H9 (cell line): Measurements from ENCODE around the gene OAS3. TPM values are rescaled to one million over a fixed set of nuclear protein-coding genes. Genes with fewer than 3 reads are reported as not detected.

ENCODE experiments used
- DNase-seq: peaks from one replicate; pipeline ENCODE4 v3.0.0-alpha.2; 2017
- H2AFZ ChIP-seq: one replicate; pipeline ENCODE4 v1.6.1; 2013; ENCODE audit warnings: mild to moderate bottlenecking, low read length, control low read depth, moderate library complexity
- H2AK5ac ChIP-seq: 2 replicates; pipeline ENCODE4 v1.6.1; 2013; ENCODE audit warnings: low read length, control low read depth, mixed read lengths; ENCODE audit not compliant: insufficient read length
- H2BK120ac ChIP-seq: one replicate; pipeline ENCODE4 v1.6.1; 2013; ENCODE audit warnings: low read depth, mild to moderate bottlenecking, low read length, control low read depth, inconsistent platforms; ENCODE audit not compliant: poor library complexity, severe bottlenecking
- H2BK12ac ChIP-seq: 2 replicates; pipeline ENCODE4 v1.6.1; 2013; ENCODE audit warnings: low read length, control low read depth, mixed read lengths, low read depth; ENCODE audit not compliant: insufficient read length
- H2BK15ac ChIP-seq: 2 replicates; pipeline ENCODE4 v1.6.1; 2013; ENCODE audit warnings: low read depth, low read length, control low read depth
- H2BK20ac ChIP-seq: one replicate; pipeline ENCODE4 v1.6.1; 2013; ENCODE audit warnings: low read depth, mild to moderate bottlenecking, low read length, control low read depth, inconsistent platforms; ENCODE audit not compliant: poor library complexity, severe bottlenecking
- H2BK5ac ChIP-seq: 2 replicates; pipeline ENCODE4 v1.6.1; 2013; ENCODE audit warnings: low read length, control low read depth, mixed read lengths; ENCODE audit not compliant: insufficient read length
- H3K14ac ChIP-seq: 2 replicates; pipeline ENCODE4 v1.6.1; 2013; ENCODE audit warnings: low read length, control low read depth; ENCODE audit not compliant: insufficient read depth
- H3K18ac ChIP-seq: 2 replicates; pipeline ENCODE4 v1.6.1; 2013; ENCODE audit warnings: low read depth, mild to moderate bottlenecking, mixed read lengths, low read length, control low read depth; ENCODE audit not compliant: insufficient read length
- H3K23ac ChIP-seq: 2 replicates; pipeline ENCODE4 v1.6.1; 2013; ENCODE audit warnings: low read length, control low read depth, mixed read lengths, low read depth; ENCODE audit not compliant: insufficient read length
- H3K23me2 ChIP-seq: 2 replicates; pipeline ENCODE4 v1.6.1; 2013; ENCODE audit warnings: low read depth, mild to moderate bottlenecking, mixed read lengths, low read length, control low read depth; ENCODE audit not compliant: insufficient read length, poor library complexity, severe bottlenecking
- H3K27ac ChIP-seq: 2 replicates; pipeline ENCODE4 v1.5.1; 2013; ENCODE audit warnings: low read length, control low read depth, mixed read lengths, low read depth; ENCODE audit not compliant: insufficient read length
- H3K27me3 ChIP-seq: 2 replicates; pipeline ENCODE4 v1.6.1; 2013; ENCODE audit warnings: low read length, control low read depth, inconsistent platforms; ENCODE audit not compliant: insufficient read depth
- H3K4ac ChIP-seq: 2 replicates; pipeline ENCODE4 v1.6.1; 2013; ENCODE audit warnings: low read depth, mild to moderate bottlenecking, control low read depth, inconsistent platforms, low read length, moderate library complexity
- H3K4me1 ChIP-seq: 2 replicates; pipeline ENCODE4 v1.6.1; 2013; ENCODE audit warnings: low read length, control low read depth, inconsistent platforms; ENCODE audit not compliant: insufficient read depth
- H3K4me2 ChIP-seq: 2 replicates; pipeline ENCODE4 v1.6.1; 2013; ENCODE audit warnings: low read length, control low read depth, mixed read lengths; ENCODE audit not compliant: insufficient read length, insufficient read depth
- H3K56ac ChIP-seq: 2 replicates; pipeline ENCODE4 v1.6.1; 2013; ENCODE audit warnings: low read depth, mild to moderate bottlenecking, mixed read lengths, low read length, control low read depth; ENCODE audit not compliant: insufficient read length
- H3K79me1 ChIP-seq: 2 replicates; pipeline ENCODE4 v1.6.1; 2013; ENCODE audit warnings: low read depth, mild to moderate bottlenecking, moderate library complexity, low read length, control low read depth, inconsistent platforms; ENCODE audit not compliant: insufficient read depth, poor library complexity, severe bottlenecking
- H3K79me2 ChIP-seq: 2 replicates; pipeline ENCODE4 v1.6.1; 2013; ENCODE audit warnings: low read length, control low read depth, inconsistent platforms; ENCODE audit not compliant: insufficient read depth
- H3K9ac ChIP-seq: 2 replicates; pipeline ENCODE4 v1.6.1; 2013; ENCODE audit warnings: low read length, control low read depth, mixed read lengths; ENCODE audit not compliant: insufficient read length; ENCODE audit errors: extremely low read depth
- H3K9me3 ChIP-seq: one replicate; pipeline ENCODE4 v1.6.1; 2013; ENCODE audit warnings: low read depth, low read length, inconsistent platforms; ENCODE audit not compliant: control insufficient read depth
- H3T11ph ChIP-seq: one replicate; pipeline ENCODE4 v1.6.1; 2013; ENCODE audit warnings: mild to moderate bottlenecking, low read length, control low read depth, inconsistent platforms
- H4K20me1 ChIP-seq: one replicate; pipeline ENCODE4 v1.6.1; 2013; ENCODE audit not compliant: control insufficient read depth, insufficient read length, insufficient read depth
- H4K5ac ChIP-seq: 2 replicates; pipeline ENCODE4 v1.6.1; 2013; ENCODE audit warnings: low read depth, mild to moderate bottlenecking, mixed read lengths, low read length, control low read depth; ENCODE audit not compliant: insufficient read length
- H4K8ac ChIP-seq: replicated peaks from 2 replicates; pipeline ENCODE4 v1.6.1; 2013; ENCODE audit warnings: low read length, control low read depth, mixed read lengths, low read depth; ENCODE audit not compliant: insufficient read length
- H4K91ac ChIP-seq: 2 replicates; pipeline ENCODE4 v1.6.1; 2013; ENCODE audit warnings: low read depth, mild to moderate bottlenecking, moderate library complexity, mixed read lengths, low read length, control low read depth; ENCODE audit not compliant: insufficient read length
- H3K27ac Mint-ChIP-seq, 3 experiments: 2 replicates in 2 of 3; 3 replicates in 1 of 3; pipeline ENCODE4 v1.8.0; 2020 to 2021; ENCODE audit warnings: mixed read lengths in 3 of 3, mild to moderate bottlenecking in 1 of 3, moderate library complexity in 1 of 3
- H3K27me3 Mint-ChIP-seq: 2 replicates; pipeline ENCODE4 v1.8.0; 2021; ENCODE audit warnings: low read depth, mild to moderate bottlenecking, moderate library complexity, mixed read lengths
- H3K36me3 Mint-ChIP-seq, 3 experiments: 2 replicates in 2 of 3; 3 replicates in 1 of 3; pipeline ENCODE4 v1.8.0; 2020 to 2021; ENCODE audit warnings: low read depth in 3 of 3, mixed read lengths in 3 of 3; ENCODE audit not compliant: insufficient read depth in 1 of 3
- H3K4me1 Mint-ChIP-seq, 2 experiments: 2 replicates each; pipeline ENCODE4 v1.8.0; 2020; ENCODE audit warnings: mixed read lengths in 2 of 2
- H3K4me3 Mint-ChIP-seq, 2 experiments: 2 replicates in 1 of 2; 3 replicates in 1 of 2; pipeline ENCODE4 v1.8.0; 2020 to 2021; ENCODE audit warnings: mild to moderate bottlenecking in 2 of 2, mixed read lengths in 2 of 2, moderate library complexity in 1 of 2
- H3K9me3 Mint-ChIP-seq, 2 experiments: 2 replicates in 1 of 2; 3 replicates in 1 of 2; pipeline ENCODE4 v1.8.0; 2020; ENCODE audit warnings: mild to moderate bottlenecking in 2 of 2, mixed read lengths in 2 of 2, moderate library complexity in 1 of 2
- CTCF ChIP-seq: fragments of 200-600 bp; sonication (generic); conservative IDR thresholded peaks from 3 replicates; pipeline ENCODE4 v1.8.0; 2021; ENCODE audit warnings: antibody characterized with exemption, mild to moderate bottlenecking
- WGBS: extraction: QIAGEN DNeasy Blood & Tissue Kit; methylation state at CpG from one replicate; pipeline ENCODE4 v1.1.7; 2013; ENCODE audit warnings: missing lambda C conversion rate, low lambda C conversion rate, mixed read lengths; ENCODE audit not compliant: insufficient read length; ENCODE audit errors: extremely low coverage; 5-methylcytosine and 5-hydroxymethylcytosine counted together
- total RNA-seq: library from RNA; stranded (reverse); gene quantifications from 2 replicates; pipeline ENCODE4 v1.2.1, GENCODE V29; 2021

Gene OAS3
- total RNA-seq, 1 experiment from 2014 or later, result 0.81 TPM

DNA sequence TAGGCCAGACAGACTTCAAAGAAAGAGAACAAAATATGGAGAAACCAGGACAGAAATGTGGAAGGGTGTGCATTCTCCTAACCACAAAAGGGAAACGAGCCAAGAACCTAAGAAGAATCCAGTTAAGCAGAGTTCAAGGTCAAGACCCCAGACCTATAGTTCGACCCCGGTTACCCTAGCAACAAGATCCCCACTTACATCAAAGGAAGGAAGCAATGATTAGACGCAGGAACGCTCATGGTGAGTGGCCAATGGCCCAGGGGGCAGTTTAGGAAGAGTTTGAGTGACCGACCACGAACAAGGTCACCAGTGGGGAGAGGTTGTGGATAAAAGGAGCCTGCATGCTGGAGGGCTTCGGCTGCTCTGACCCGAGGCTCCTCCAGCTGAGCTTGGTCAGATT is 76.3 kb downstream of the OAS3 start:
- no peak overlapping the region for H2BK12ac ChIP-seq
- no peak overlapping the region for H4K91ac ChIP-seq
- H3K4me1 ChIP-seq, result no peaks in the 10 kb centered on the region
- H3K23me2 ChIP-seq, result no peaks in the 10 kb centered on the region
- H2AFZ ChIP-seq, result no peak overlapping the region
- no peak overlapping the region for H3K23ac ChIP-seq
- no peak overlapping the region for H2BK120ac ChIP-seq
- Mint-ChIP-seq H3K4me3 (no peak overlapping the region), H3K36me3 (peaks cover 3 to 4% (median 3%) of the 10 kb centered on the region in 3 experiments; a peak in 3 of 7 replicates), H3K4me1 (peaks cover 2 to 3% of the 10 kb centered on the region in 2 experiments; a peak in 2 of 4 replicates), H3K9me3 (peaks cover 8 to 12% of the 10 kb centered on the region in 2 experiments; a peak in 4 of 5 replicates), H3K27ac (no peak overlapping the region), H3K27me3 (peaks cover 16% of the 10 kb centered on the region)
- H2BK5ac ChIP-seq, result no peak overlapping the region
- no peak for TF ChIP-seq CTCF
- H3K56ac ChIP-seq, result no peak overlapping the region
- H4K20me1 ChIP-seq, result no peaks in the 10 kb centered on the region
- no peak overlapping the region for H4K8ac ChIP-seq
- H3T11ph ChIP-seq, result no peak overlapping the region
- H3K4me2 ChIP-seq, result no peak overlapping the region
- no CpG with 5 or more reads among the region's 9 CpGs for WGBS
- no peak overlapping the region; the same call in 1 of the 2 replicates for H3K14ac ChIP-seq
- H3K9ac ChIP-seq, result no peak overlapping the region
- no peak overlapping the region for H3K18ac ChIP-seq
- DNase-seq, result no peak
- H3K79me2 ChIP-seq, result no peaks in the 10 kb centered on the region
- H4K5ac ChIP-seq, result no peak overlapping the region
- H3K79me1 ChIP-seq, result no peaks in the 10 kb centered on the region
- H2AK5ac ChIP-seq, result no peak overlapping the region
- H3K9me3 ChIP-seq, result peaks cover 7% of the 10 kb centered on the region
- no peaks in the 10 kb centered on the region for H3K27me3 ChIP-seq
- no peak overlapping the region for H2BK20ac ChIP-seq
- no peak overlapping the region for H3K27ac ChIP-seq
- no peak overlapping the region for H3K4ac ChIP-seq
- H2BK15ac ChIP-seq, result no peak overlapping the region
